ENCODE results near the gene CSRNP3. TPM values are rescaled to one million over a fixed set of nuclear protein-coding genes. Genes with fewer than 3 reads are reported as not detected.

The CSRNP3 gene
- total RNA-seq, 4 donors from 2014 or later: 0.91 to 14.1 (median 1.7) TPM

DNA sequence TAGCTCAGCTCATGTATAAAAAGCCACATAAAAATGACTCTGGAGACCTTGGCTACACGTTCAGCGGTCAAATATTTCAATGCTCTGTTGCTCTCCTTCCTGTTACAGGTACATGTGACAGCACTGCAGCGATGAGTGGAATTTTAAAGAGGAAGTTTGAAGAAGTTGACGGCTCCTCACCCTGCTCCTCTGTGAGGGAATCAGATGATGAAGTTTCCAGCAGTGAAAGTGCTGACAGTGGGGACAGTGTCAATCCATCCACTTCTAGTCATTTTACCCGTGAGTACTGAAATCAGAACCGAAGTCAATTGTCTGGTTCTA lies 125.4 kb downstream of the CSRNP3 start:
- no peak overlapping the region for H3K4me3 ChIP-seq (ENCODE audit: low read depth, poor library complexity, severe bottlenecking)
- no peak for DNase-seq (ENCODE audit: low spot score in 2 of 2)
- intact Hi-C loops (cut with DNase I; ENCODE audit: low total_unique reads): no loop called here
- TF ChIP-seq CTCF (IDR thresholded peaks at IDR 0.05) (no peak), POLR2A (IDR thresholded peaks at IDR 0.05) (no peak)
- 74 to 84% methylated on average over 6 of the region's 6 CpGs for WGBS, 2 donors

GRCh38 chr2:165596788-165597187 lies 127.3 kb downstream of the CSRNP3 start:
- intact Hi-C loops (cut with DNase I; ENCODE audit: low total_unique reads): no loop called here
- DNase-seq (ENCODE audit: low spot score in 2 of 2): no peak
- 85 to 87% methylated on average over 3 of the region's 3 CpGs for WGBS, 2 donors
- H3K4me3 ChIP-seq (ENCODE audit: low read depth, poor library complexity, severe bottlenecking): no peak overlapping the region
- TF ChIP-seq POLR2A (IDR thresholded peaks at IDR 0.05) (no peak), CTCF (IDR thresholded peaks at IDR 0.05) (no peak)

- H3K4me3 ChIP-seq (ENCODE audit: low read depth, poor library complexity, severe bottlenecking): no peak overlapping the region
- no peak for TF ChIP-seq CTCF (IDR thresholded peaks at IDR 0.05)
- TF ChIP-seq POLR2A (IDR thresholded peaks at IDR 0.05): no peak
- intact Hi-C loops (cut with DNase I; ENCODE audit: low total_unique reads): no loop called here
- 90 to 91% methylated on average over 1 of the region's 1 CpG for WGBS, 2 donors
- DNase-seq (ENCODE audit: low spot score in 2 of 2): no peak
Measured at GRCh38 chr2:165601065-165601830, 131.8 kb downstream of the CSRNP3 start.

DNA sequence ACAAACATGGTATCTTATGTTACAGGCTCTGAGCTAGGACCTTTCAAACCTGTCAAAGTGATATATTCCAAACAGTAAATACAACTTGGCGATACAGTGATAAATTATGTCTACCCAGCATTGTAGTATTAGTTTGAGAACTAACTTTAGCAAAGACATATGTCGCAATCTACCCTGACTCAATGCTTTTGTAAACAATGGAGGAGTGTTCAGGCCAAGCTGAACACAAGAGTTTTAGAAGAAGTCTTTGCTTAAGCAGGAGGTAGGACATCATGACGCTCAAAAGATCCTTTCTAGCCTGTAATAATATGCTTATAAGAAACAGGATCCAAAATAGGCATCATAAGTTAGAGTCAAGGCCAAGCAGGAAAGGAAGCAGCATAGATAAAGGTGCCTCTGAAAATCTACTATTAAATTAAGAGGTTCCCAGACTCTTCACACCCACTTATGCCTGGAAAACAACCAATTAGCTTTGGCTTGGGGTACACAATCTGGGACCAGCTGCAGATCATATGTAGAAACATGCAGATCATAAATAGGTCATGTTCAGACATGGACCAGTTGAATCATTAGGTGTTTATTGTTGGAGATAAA lies 132.5 kb downstream of the CSRNP3 start:
- no peak for DNase-seq (ENCODE audit: low spot score in 2 of 2)
- no peak for TF ChIP-seq POLR2A (IDR thresholded peaks at IDR 0.05)
- TF ChIP-seq CTCF (IDR thresholded peaks at IDR 0.05): no peak
- intact Hi-C loops (cut with DNase I; ENCODE audit: low total_unique reads): no loop called here
- no peak overlapping the region for H3K4me3 ChIP-seq (ENCODE audit: low read depth, poor library complexity, severe bottlenecking)
- 47 to 50% methylated on average over 3 of the region's 3 CpGs for WGBS, 2 donors

GRCh38 chr2:165609672-165610071 lies 140.2 kb downstream of the CSRNP3 start:
- intact Hi-C loops (cut with DNase I; ENCODE audit: low total_unique reads): no loop called here
- no peak overlapping the region for H3K4me3 ChIP-seq (ENCODE audit: low read depth, poor library complexity, severe bottlenecking)
- DNase-seq (ENCODE audit: low spot score in 2 of 2): no peak
- 65 to 75% methylated on average over 6 of the region's 6 CpGs for WGBS, 2 donors
- TF ChIP-seq POLR2A (IDR thresholded peaks at IDR 0.05): no peak
- TF ChIP-seq CTCF (IDR thresholded peaks at IDR 0.05): no peak
